Stimulated activated CD8-positive, alpha-beta memory T cell treated with anti-CD3 and anti-CD28 coated beads, Interleukin-15, amount 100 ng/mL, for 1 hour (primary cell): Measurements from ENCODE around the gene AFP.

Experiments used
- DNase-seq: peaks from one replicate; pipeline ENCODE4 v3.0.0-alpha.2; 2020; ENCODE audit warnings: low read depth

The AFP gene

DNA sequence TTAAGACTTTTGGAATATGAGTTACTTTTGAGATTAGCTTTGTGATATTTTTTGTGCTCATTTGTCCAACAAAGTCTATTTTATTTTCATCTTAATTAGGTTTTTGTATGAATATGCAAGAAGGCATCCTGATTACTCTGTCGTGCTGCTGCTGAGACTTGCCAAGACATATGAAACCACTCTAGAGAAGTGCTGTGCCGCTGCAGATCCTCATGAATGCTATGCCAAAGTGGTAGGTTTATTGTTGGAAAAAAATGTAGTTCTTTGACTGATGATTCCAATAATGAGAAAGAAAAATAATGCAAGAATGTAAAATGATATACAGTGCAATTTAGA lies 21.1 kb upstream of the AFP start:
- DNase-seq: no peak

DNA sequence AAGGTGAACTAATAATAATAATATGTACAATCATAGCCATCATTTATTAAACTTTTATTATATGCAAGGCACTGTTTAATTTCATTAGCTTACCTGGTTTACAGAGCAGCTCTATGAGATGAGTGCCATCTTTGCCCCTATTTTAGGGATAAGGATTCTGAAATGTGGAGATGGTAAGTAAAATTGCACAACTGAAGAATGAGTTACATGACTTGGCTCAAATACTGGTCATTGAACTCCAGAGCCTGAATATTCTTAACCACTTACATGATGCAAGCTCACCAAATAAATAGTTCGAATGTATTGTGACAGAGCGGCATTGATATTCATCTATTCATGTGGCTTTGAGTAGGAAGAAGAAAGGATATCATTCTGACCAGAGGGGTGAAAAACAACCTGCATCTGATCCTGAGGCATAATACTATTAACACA lies 20.2 kb upstream of the AFP start:
- no peak for DNase-seq

- DNase-seq: no peak
Observed at GRCh38 chr4:73416423-73417087, 19.5 kb upstream of the AFP start.

DNA sequence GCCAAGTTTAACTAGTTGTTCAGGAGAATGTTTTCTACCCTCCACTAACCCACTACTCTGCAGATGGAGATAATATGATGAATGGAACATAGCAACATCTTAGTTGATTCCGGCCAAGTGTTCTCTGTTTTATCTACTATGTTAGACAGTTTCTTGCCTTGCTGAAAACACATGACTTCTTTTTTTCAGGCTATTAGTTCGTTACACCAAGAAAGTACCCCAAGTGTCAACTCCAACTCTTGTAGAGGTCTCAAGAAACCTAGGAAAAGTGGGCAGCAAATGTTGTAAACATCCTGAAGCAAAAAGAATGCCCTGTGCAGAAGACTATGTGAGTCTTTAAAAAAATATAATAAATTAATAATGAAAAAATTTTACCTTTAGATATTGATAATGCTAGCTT lies 18.7 kb upstream of the AFP start:
- DNase-seq: no peak

DNA sequence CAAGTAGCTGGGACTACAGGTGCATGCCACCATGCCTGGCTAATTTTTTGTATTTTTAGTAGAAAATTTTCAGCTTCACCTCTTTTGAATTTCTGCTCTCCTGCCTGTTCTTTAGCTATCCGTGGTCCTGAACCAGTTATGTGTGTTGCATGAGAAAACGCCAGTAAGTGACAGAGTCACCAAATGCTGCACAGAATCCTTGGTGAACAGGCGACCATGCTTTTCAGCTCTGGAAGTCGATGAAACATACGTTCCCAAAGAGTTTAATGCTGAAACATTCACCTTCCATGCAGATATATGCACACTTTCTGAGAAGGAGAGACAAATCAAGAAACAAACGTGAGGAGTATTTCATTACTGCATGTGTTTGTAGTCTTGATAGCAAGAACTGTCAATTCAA lies 18.0 kb upstream of the AFP start:
- DNase-seq: no peak

DNA sequence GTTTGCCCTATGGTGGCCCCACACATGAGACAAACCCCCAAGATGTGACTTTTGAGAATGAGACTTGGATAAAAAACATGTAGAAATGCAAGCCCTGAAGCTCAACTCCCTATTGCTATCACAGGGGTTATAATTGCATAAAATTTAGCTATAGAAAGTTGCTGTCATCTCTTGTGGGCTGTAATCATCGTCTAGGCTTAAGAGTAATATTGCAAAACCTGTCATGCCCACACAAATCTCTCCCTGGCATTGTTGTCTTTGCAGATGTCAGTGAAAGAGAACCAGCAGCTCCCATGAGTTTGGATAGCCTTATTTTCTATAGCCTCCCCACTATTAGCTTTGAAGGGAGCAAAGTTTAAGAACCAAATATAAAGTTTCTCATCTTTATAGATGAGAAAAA lies 17.3 kb upstream of the AFP start:
- no peak for DNase-seq

- DNase-seq: no peak
Observed at GRCh38 chr4:73419106-73420038, 16.6 kb upstream of the AFP start.

DNA sequence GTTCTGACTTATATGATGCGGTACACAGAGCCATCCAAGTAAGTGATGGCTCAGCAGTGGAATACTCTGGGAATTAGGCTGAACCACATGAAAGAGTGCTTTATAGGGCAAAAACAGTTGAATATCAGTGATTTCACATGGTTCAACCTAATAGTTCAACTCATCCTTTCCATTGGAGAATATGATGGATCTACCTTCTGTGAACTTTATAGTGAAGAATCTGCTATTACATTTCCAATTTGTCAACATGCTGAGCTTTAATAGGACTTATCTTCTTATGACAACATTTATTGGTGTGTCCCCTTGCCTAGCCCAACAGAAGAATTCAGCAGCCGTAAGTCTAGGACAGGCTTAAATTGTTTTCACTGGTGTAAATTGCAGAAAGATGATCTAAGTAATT lies 15.4 kb upstream of the AFP start:
- DNase-seq: no peak

- DNase-seq: no peak
Observed at GRCh38 chr4:73421708-73422457, 14.1 kb upstream of the AFP start.

DNA sequence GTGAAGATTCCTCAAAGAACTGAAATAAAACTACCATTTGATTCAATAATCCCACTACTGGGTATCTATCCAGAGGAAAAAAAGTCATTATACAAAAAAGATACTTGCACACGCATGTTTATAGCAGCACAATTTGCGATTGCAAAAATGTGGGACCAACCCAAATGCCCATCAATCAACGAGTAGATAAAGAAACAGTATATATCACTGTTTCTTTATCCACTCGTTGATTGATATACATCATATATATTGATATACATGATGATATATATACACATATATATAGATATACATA lies 13.6 kb upstream of the AFP start:
- no peak for DNase-seq

- no peak for DNase-seq
Observed at GRCh38 chr4:73423184-73423583, 12.8 kb upstream of the AFP start.

GRCh38 chr4:73426666-73427065 lies 9.4 kb upstream of the AFP start:
- no peak for DNase-seq

DNA sequence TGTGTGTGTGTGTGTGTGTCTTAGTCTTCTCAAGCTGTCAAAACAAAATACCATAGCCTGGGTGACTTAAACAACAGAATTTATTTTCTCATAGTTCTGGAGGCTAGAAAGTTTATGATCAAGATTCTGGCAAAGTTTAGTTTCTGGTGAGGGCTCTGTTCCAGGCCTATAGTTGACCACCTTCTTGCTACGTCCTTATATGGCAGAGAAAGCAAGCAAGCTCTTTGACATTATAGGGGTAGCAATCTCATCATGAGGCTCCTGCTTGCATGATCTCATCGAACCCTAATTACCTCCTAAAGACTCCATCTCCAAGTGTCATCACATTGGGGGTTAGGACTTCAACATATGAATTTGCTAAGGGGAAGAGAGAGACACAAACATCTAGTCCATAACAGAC lies 6.9 kb upstream of the AFP start:
- no peak for DNase-seq

GRCh38 chr4:73429826-73430587 lies 6.0 kb upstream of the AFP start:
- no peak for DNase-seq

DNA sequence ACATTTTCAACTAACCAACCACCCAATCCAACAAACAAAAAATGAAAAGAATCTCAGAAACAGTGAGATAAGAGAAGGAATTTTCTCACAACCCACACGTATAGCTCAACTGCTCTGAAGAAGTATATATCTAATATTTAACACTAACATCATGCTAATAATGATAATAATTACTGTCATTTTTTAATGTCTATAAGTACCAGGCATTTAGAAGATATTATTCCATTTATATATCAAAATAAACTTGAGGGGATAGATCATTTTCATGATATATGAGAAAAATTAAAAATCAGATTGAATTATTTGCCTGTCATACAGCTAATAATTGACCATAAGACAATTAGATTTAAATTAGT lies 4.2 kb upstream of the AFP start:
- no peak for DNase-seq

DNA sequence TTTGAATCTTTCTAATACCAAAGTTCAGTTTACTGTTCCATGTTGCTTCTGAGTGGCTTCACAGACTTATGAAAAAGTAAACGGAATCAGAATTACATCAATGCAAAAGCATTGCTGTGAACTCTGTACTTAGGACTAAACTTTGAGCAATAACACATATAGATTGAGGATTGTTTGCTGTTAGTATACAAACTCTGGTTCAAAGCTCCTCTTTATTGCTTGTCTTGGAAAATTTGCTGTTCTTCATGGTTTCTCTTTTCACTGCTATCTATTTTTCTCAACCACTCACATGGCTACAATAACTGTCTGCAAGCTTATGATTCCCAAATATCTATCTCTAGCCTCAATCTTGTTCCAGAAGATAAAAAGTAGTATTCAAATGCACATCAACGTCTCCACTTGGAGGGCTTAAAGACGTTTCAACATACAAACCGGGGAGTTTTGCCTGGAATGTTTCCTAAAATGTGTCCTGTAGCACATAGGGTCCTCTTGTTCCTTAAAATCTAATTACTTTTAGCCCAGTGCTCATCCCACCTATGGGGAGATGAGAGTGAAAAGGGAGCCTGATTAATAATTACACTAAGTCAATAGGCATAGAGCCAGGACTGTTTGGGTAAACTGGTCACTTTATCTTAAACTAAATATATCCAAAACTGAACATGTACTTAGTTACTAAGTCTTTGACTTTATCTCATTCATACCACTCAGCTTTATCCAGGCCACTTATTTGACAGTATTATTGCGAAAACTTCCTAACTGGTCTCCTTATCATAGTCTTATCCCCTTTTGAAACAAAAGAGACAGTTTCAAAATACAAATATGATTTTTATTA lies 3.6 kb upstream of the AFP start:
- no peak for DNase-seq

GRCh38 chr4:73433140-73433539 lies 2.9 kb upstream of the AFP start:
- no peak for DNase-seq

- DNase-seq: no peak
Observed at GRCh38 chr4:73434311-73434710, 1.7 kb upstream of the AFP start.

DNA sequence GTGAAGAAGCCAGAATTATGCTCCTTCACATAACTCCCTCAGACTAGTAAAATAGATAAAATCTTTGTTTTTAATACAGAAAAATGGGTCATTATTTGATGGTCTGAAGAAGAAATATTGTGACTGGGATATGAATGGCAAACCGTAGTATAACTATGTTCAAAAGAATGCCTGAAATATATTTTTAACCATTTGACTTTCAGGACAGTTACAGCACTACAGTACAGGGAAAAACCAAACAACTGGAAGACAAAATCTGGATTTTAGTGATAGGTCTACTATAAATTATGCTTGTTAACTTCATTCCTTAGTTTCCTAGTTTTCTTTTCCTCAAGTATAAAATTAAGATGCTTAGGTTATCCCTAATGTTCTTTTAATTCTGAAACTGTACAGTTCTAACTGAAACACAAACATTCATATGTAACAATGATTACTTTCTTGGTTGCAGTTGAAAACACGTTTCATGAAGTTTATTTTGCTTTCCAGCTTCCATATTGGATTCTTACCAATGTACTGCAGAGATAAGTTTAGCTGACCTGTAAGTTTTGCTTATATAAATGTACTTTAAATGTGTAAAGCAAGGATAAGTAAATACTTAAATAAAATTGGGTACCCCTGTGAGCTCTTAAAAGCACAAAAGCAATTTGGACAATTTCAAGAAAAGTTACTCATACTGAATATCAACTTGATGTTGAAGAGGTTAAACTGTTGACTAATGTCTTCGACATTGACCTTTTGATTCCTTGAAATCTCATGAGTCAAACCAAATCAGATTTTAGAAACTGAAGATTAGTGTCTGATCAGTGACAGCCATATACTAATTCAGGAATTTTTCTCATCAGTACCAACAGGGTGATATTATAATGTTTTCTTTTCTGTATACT lies 895 bp downstream of the AFP start:
- DNase-seq: no peak

GRCh38 chr4:73437558-73437956 lies 1.5 kb downstream of the AFP start:
- no peak for DNase-seq

DNA sequence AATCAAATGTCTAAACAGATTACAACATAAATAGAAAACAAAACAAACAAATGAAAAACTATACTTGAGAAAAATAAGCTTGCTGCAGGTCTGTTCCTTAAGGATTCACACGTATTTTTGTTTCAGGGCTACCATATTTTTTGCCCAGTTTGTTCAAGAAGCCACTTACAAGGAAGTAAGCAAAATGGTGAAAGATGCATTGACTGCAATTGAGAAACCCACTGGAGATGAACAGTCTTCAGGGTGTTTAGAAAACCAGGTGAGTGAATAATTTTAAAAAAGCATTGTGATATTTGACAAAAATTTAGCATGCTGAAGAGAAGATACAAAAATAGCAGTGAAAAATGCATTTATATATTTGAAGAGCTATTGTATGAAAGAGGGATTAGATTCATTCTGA lies 2.0 kb downstream of the AFP start:
- DNase-seq: no peak
